ENCODE measurements around the gene C1QTNF3.

C1QTNF3 gene

GRCh38 chr5:33992864-33993263 lies 50.1 kb downstream of the C1QTNF3 start:
- DNase-seq = no peak

DNA sequence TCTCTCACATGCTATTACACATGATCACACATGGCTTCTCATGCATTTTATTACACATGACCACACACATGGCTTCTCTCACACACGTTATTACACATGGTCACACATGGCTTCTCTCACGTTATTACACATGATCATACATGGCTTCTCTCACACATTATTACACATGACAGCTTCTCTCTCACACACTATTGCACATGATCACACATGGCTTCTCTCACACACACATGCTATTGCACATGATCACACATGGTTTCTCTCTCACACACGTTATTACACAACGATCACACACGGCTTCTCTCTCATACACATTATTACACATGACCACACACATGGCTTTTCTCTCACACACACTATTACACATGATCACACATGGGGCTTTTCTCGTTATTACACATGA lies 57.6 kb downstream of the C1QTNF3 start:
- DNase-seq = no peak

GRCh38 chr5:33984671-33985124 lies 58.3 kb downstream of the C1QTNF3 start, which contains the start of gene SLC45A2:
Gene SLC45A2 (minus strand): TSS chr5:33984693. CDS start chr5:33984583, 110 bp downstream.
- DNase-seq = no peak

GRCh38 chr5:33984178-33984577 lies 58.8 kb downstream of the C1QTNF3 start:
- no peak for DNase-seq

DNA sequence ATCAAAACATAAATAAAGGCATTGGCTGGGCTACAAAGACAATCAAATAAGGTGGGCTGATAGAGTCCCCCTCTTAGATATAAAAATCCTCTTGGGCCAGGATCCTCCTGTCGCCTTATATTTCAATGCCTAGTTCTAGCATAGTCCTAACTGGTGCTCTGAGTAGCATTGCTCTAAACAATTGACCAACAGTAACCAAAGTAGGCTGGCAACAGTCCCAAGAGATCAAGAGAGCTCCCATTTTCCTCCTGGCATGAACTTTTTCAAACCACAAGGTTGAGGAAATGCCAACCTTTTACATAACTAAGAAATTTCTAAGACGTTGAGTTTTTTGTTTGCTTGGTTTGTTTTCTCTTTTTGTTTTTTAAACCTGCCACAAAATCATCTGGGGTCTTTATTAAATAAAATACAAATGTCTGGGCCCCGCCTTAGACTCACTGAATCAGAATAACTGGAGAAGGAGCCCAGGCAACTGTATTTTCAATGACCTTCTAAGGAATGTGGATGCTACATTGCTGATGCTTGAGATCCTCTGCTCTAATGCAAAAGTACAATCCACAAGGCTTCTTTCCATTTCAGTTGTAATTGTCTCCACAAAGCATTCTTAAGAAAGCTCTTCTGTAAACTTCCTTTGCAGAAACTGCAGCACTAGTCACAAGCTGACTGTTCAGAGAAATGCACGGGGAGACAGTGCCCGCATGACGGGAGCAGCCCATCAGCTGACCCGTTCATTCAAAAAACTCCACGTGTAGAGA lies 61.4 kb downstream of the C1QTNF3 start:
- DNase-seq = no peak

DNA sequence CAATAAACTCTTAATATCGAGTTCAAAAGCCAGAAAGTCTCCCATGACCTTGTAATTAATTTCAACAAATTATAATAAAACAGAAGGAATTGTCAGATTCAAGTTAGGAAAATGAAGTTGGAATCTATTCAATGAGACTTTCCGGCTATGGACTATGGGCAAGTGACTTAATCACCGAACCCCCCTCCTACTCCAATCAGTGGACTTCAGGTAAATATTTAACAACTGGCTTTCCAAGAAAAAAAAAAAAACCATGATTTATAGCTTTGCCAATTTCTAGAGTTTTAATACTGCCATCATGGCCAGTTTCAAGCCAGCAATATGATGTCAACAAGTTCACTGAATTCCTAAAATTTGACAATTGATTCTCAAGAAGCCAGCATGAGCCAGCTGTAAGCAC lies 63.0 kb downstream of the C1QTNF3 start:
- no peak for DNase-seq

- no peak for DNase-seq
These were observed 64.7 kb downstream of the C1QTNF3 start for GRCh38 chr5:33978306-33978705.

DNA sequence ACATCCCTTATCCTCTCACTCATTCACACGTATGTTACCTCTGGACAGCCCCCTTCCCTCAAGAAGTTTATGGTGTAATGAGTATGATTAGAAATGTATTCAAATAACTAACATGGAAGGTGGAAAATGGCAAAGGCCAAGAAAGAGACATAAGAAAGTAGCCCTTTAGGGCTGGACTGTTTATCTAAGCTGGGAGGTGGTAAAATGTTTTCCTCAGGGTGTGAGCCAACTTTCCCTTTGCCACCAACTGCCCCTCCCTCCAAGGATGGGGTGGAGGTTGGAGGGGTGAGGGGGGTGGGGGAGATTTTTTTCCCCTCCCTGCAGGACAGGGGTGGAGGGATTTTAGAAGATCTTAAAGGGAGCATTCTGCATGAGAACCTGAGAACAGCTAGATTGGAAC lies 66.7 kb downstream of the C1QTNF3 start:
- DNase-seq = no peak

DNA sequence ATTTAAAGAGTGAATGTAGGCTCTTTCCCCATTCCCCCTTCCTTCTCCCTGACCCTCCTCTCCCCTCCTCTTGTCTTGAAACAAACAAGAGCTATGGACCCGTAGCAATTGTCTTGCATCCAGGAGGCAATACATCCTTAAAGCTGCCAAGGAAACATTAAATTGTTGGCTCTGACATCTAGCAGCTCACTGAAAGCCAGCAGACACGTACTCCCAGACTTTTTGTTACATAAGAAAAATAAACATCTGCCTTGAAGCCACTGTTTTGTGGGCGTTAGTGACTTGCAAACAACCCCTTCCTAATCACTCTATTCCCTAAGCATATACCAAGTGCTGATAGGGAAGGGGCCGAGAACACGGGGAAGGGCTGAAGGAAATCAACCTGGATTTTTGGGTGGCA lies 67.2 kb downstream of the C1QTNF3 start:
- DNase-seq = no peak

DNA sequence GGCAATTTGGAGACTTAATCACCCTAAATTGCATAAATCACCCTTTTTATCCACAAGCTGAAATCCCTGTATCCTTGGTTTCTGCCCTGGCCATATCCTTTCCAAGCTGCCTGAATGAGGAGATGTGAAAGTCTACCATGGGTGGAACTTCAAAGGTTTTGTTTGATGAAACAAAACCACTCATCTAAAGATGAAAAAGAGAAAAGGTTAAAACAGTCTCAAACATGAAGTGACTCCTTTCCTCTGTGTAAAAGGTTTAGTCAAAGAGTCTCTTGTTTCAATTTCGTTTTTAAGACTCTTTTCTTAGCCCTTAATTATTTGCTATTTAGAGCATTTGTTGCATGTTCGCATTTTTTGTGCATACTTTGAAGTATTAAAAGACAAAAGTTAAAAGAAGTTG lies 69.7 kb downstream of the C1QTNF3 start:
- DNase-seq = no peak

DNA sequence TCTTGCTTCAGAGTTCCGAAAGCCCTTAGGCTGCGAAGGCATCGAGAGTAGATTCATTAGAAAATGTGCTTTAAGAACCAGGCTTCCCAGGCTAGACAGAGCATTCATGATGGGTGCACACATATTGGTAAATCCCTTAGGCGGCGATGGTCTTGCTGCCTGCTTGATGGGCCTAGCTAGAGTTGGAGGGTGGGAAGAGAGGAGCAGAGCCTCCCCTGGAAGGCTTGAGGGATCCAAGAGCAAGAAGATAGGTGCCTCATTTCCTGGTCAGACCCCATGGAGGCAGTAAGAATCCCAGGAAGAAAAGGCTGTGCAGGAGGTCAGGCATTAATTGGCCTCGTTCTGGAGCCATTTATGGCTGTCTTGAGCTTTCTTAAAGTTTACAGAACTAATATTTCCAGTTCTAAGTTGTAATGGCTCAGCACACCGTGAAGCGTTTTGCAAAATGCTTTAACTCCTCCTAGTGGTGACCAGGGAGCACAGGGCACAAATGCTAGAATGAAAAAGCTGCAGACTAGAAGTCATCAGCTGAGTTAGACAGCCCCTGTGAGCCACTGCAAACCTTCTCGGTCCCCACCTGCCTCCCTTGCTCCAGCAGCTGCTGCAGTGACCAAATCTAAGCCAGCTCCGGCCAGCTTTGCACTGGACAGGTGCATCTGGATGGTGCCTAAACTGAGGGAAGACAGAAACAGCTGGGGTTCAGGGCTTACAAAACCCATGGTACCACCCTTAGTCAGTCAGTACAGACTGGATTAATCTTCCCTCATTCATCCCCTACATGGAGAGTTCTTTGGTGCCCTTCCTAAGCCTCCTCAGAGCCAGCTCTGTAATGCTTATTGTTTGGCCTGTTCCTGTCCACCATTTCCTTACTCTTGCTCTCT lies 73.2 kb downstream of the C1QTNF3 start:
- peak in 1 of 2 donors; percentile 11 for DNase-seq

DNA sequence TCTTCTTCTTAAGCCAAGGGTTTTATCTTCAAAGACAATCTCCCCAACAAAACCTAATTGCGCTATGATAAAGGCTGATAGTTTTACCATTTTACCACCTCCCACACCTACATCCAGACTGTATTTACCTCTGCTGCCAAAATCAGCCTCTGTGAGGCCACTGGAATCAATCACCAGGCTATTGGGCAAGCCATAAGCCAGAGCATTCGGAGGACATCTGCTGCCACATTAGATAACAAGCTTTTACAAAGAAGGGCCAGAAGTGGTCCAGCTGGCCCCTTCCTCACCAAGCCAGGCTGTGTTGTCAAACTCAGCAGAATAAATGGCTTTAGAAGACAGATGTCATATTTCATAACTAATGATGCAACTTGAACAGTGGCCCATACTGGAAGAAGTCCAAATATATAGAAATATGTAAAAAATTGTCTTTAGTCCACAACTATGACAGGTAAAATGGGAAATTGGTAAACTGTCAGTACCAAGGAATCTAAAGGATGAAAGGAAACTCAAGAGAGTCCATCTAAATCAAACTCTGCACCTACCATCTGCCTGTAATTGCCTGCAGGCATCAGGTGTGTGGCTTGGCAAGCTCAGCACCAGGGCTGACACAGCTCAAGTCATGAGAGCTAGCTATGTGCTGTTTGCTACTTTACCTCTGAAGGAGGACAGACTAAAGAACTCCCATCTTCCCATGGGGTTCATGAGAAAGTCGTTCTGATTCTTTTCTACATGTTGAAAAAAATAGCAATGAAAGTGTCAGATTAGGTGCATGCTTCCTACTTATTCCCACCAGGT lies 74.6 kb downstream of the C1QTNF3 start:
- DNase-seq = no peak
